Measurements from ENCODE around the gene ADPRHL1. TPM values are rescaled to one million over a fixed set of nuclear protein-coding genes. Genes with fewer than 3 reads are reported as not detected.

Gene ADPRHL1
- total RNA-seq, 2 experiments from 2014 or later: 0.42 to 0.47 TPM

DNA sequence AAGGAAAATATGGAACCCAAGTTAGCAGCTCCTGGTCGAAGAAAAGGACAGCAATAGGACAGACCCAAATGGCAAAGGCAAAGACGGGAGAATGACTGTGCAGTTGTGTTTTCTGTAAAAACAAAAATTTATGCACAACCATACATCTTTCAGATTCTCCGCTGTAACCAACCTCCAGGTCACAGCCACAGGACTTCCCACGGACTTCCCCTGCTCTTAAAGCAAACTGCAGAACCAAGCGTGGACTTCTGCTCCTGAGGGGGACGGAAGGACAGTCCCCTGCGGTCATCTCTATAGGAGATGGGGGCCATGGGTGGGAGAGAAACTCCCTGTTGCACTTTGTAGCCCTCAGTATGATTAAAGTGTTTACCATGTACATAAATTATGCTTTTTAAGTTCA lies 91.9 kb downstream of the ADPRHL1 start:
- peaks cover 23% of the 10 kb centered on the region for H3K27me3 Mint-ChIP-seq
- Histone ChIP-seq H3K27me3 (ENCODE audit: control insufficient read depth in 1 of 2, insufficient read depth in 2 of 2, low read length in 2 of 2) (peaks cover 23 to 28% of the 10 kb centered on the region in 2 experiments), H3K4me3 (ENCODE audit: low read length) (no peak overlapping the region), H3K27ac (ENCODE audit: low read depth in 1 of 2, low read length in 2 of 2) (no peak overlapping the region), H3K36me3 (ENCODE audit: insufficient read depth, low read length) (no peaks in the 10 kb centered on the region), H3K9me3 (ENCODE audit: control insufficient read depth in 1 of 2, insufficient read depth in 1 of 2, low read length in 2 of 2) (peaks cover 0 to 24% of the 10 kb centered on the region in 2 experiments), H3K4me1 (ENCODE audit: insufficient read depth, low read length) (peaks cover 14% of the 10 kb centered on the region)
- no peaks in the 10 kb centered on the region for H3K9me3 Mint-ChIP-seq
- no peaks in the 10 kb centered on the region for H3K36me3 Mint-ChIP-seq (ENCODE audit: low read depth)
- peaks cover 8% of the 10 kb centered on the region for H3K4me1 Mint-ChIP-seq (ENCODE audit: low read depth)
- peak overlapping the region; percentile 4 for H3K4me3 Mint-ChIP-seq
- DNase-seq (no peak), ATAC-seq (ENCODE audit: poor library complexity) (no peak)
- CTCF ChIA-PET: no interaction called here
- POLR2A ChIA-PET: no interaction called here
- intact Hi-C loops (cut with DNase I, micrococcal nuclease): loop anchor here in 1 of 2 experiments (5.0 kb wide), 2 partner anchors 64 to 209 kb away; partner anchors contain the start of gene LAMP1
- H3K27ac Mint-ChIP-seq: no peak overlapping the region
- TF ChIP-seq, protein P1, sequence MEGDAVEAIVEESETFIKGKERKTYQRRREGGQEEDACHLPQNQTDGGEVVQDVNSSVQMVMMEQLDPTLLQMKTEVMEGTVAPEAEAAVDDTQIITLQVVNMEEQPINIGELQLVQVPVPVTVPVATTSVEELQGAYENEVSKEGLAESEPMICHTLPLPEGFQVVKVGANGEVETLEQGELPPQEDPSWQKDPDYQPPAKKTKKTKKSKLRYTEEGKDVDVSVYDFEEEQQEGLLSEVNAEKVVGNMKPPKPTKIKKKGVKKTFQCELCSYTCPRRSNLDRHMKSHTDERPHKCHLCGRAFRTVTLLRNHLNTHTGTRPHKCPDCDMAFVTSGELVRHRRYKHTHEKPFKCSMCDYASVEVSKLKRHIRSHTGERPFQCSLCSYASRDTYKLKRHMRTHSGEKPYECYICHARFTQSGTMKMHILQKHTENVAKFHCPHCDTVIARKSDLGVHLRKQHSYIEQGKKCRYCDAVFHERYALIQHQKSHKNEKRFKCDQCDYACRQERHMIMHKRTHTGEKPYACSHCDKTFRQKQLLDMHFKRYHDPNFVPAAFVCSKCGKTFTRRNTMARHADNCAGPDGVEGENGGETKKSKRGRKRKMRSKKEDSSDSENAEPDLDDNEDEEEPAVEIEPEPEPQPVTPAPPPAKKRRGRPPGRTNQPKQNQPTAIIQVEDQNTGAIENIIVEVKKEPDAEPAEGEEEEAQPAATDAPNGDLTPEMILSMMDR (IDR thresholded peaks at IDR 0.05): no peak

GRCh38 chr13:113360446-113360845 lies 92.8 kb downstream of the ADPRHL1 start:
- POLR2A ChIA-PET: no interaction called here
- H3K4me1 Mint-ChIP-seq (ENCODE audit: low read depth): peaks cover 8% of the 10 kb centered on the region
- H3K9me3 Mint-ChIP-seq: no peaks in the 10 kb centered on the region
- Histone ChIP-seq H3K4me3 (ENCODE audit: low read length) (no peak overlapping the region), H3K4me1 (ENCODE audit: insufficient read depth, low read length) (peaks cover 14% of the 10 kb centered on the region), H3K9me3 (ENCODE audit: control insufficient read depth in 1 of 2, insufficient read depth in 1 of 2, low read length in 2 of 2) (peaks cover 0 to 24% of the 10 kb centered on the region in 2 experiments), H3K27ac (ENCODE audit: low read depth in 1 of 2, low read length in 2 of 2) (no peak overlapping the region), H3K36me3 (ENCODE audit: insufficient read depth, low read length) (no peaks in the 10 kb centered on the region), H3K27me3 (ENCODE audit: control insufficient read depth in 1 of 2, insufficient read depth in 2 of 2, low read length in 2 of 2) (peaks cover 23 to 24% of the 10 kb centered on the region in 2 experiments)
- H3K27ac Mint-ChIP-seq: no peak overlapping the region
- ATAC-seq (ENCODE audit: poor library complexity): no peak
- TF ChIP-seq, protein P1 (IDR thresholded peaks at IDR 0.05): no peak
- intact Hi-C loops (cut with DNase I, micrococcal nuclease): loop anchor here in 1 of 2 experiments (5.0 kb wide), 2 partner anchors 63 to 208 kb away; partner anchors contain the start of gene LAMP1
- no peak overlapping the region for H3K4me3 Mint-ChIP-seq
- peaks cover 19% of the 10 kb centered on the region for H3K27me3 Mint-ChIP-seq
- no peaks in the 10 kb centered on the region for H3K36me3 Mint-ChIP-seq (ENCODE audit: low read depth)
- no peak for DNase-seq
- CTCF ChIA-PET: no interaction called here

DNA sequence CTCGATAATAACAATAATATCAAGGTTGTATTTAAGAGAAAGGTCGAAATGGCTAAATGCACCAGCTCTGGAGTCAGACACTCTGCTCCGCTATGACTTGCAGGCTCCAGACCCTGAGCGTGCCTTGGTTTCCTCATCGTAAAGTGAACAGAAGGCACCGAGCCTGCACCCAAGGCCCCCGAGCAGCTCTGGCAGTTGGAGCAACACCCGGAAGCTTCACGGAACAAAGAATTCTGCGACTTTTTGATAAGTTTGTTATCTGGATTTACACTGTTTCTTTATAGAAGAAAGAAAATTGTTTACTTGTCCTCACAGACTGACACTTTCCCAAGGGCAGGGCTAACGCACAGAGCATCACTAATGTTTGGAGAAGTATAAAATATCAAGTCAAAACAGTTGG lies 93.7 kb downstream of the ADPRHL1 start:
- peaks cover 15% of the 10 kb centered on the region in 2 experiments for H3K27me3 ChIP-seq (ENCODE audit: control insufficient read depth in 1 of 2, insufficient read depth in 2 of 2, low read length in 2 of 2)
- H3K4me3 ChIP-seq (ENCODE audit: low read length): no peak overlapping the region
- H3K27ac ChIP-seq (ENCODE audit: low read depth in 1 of 2, low read length in 2 of 2): no peak overlapping the region
- Mint-ChIP-seq H3K27me3 (peaks cover 16% of the 10 kb centered on the region), H3K36me3 (ENCODE audit: low read depth) (no peaks in the 10 kb centered on the region), H3K4me3 (no peak overlapping the region), H3K4me1 (ENCODE audit: low read depth) (peaks cover 8% of the 10 kb centered on the region), H3K27ac (no peak overlapping the region), H3K9me3 (no peaks in the 10 kb centered on the region)
- intact Hi-C loops (cut with DNase I, micrococcal nuclease): no loop called here
- no peaks in the 10 kb centered on the region for H3K36me3 ChIP-seq (ENCODE audit: insufficient read depth, low read length)
- TF ChIP-seq, protein P1 (IDR thresholded peaks at IDR 0.05): no peak
- DNase-seq (no peak), ATAC-seq (ENCODE audit: poor library complexity) (no peak)
- ChIA-PET POLR2A (no interaction called here), CTCF (no interaction called here)
- H3K9me3 ChIP-seq (ENCODE audit: control insufficient read depth in 1 of 2, insufficient read depth in 1 of 2, low read length in 2 of 2): peaks cover 0 to 17% of the 10 kb centered on the region in 2 experiments
- H3K4me1 ChIP-seq (ENCODE audit: insufficient read depth, low read length): peaks cover 8% of the 10 kb centered on the region

Data from CD4-positive, alpha-beta T cell (primary cell).